T-helper 22 cell (primary cell): ENCODE measurements around the gene MYBBP1A.
A peak's percentile ranks its signal among the peaks of the same experiment; 100 is the strongest.

Experiments used
- DNase-seq: peaks from one replicate; pipeline ENCODE4 v3.0.0-alpha.2; 2020; ENCODE audit warnings: low read depth

MYBBP1A gene

DNA sequence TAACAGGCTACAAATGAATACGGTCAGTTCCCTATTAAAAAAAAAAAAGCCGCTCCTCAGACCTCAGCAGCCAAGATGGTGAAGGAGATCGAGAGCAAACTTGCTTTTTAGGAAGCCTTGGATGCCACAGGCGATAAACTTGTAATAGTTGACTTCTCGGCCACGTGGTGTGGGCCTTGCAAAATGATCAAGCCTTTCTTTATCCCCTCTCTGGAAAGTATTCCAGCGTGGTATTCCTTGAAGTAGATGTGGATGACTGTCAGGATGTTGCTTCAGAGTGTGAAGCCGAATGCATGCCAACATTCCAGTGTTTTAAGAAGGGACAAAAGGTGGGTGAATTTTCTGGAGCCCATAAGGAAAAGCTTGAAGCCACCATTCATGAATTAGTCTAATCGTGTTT lies 16.9 kb upstream of the MYBBP1A start:
- no peak for DNase-seq

DNA sequence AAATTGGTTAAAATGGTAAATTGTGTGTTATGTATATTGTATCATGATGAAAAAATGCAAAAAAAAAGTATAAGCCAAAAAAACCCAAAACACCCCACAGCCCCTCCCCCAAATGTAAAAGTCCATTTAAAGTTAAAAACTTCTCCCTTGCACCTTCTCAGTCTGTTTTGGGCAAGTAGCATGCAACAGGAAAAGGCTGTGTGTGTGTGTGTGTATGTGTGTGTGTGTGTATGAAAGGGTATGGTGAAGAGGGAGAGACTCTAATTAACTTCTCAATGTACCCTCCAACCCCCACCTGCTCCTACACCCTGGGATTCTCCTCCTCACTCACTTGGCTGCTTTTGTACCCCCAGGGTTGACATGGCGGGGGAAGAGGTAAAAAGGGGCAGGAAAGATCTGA lies 14.4 kb upstream of the MYBBP1A start:
- DNase-seq: no peak

GRCh38 chr17:4566785-4567184 lies 11.6 kb upstream of the MYBBP1A start:
- DNase-seq: no peak

DNA sequence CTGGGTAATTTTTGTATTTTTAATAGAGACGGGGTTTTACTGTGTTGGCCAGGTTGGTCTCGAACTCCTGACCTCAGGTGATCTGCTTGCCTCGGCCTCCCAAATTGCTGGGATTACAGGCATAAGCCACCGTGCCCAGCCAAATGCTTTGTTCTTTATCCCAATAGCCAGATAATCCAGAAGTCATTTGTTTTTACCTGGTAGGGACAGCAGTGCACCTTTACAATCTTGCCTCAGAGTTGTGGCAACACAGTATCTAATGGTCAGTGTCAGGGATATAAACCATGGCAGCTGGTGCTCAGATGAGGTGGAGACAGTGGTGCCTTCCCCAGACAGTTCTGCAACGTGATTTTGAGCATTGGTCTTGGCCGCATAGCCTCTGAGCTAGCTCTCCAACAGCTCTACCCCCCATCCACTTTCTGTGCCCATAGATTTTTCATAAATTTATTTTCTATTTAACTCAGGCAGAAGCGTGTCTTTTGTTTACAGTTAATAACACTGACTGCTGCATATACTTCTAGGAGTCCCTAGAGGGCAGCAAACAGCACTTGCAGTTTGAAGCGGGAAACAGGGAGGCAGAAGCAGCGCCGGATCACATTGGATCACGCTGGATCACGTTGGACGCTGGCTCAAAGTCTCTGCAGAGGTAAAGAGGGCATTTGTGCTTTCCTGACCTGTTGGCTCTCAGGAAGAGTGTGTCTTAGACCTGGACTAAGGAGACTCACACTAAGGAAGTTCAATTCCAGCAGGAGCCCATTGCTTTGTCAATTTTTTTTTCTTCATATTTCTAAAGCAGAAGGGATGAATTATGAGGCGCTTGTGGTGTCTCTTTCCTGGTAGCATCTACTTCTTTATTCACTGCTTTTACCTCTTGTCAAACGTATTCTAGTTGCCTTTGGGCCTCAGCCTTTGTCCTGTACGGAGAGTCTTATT lies 10.3 kb upstream of the MYBBP1A start:
- DNase-seq: peak; percentile 21

DNA sequence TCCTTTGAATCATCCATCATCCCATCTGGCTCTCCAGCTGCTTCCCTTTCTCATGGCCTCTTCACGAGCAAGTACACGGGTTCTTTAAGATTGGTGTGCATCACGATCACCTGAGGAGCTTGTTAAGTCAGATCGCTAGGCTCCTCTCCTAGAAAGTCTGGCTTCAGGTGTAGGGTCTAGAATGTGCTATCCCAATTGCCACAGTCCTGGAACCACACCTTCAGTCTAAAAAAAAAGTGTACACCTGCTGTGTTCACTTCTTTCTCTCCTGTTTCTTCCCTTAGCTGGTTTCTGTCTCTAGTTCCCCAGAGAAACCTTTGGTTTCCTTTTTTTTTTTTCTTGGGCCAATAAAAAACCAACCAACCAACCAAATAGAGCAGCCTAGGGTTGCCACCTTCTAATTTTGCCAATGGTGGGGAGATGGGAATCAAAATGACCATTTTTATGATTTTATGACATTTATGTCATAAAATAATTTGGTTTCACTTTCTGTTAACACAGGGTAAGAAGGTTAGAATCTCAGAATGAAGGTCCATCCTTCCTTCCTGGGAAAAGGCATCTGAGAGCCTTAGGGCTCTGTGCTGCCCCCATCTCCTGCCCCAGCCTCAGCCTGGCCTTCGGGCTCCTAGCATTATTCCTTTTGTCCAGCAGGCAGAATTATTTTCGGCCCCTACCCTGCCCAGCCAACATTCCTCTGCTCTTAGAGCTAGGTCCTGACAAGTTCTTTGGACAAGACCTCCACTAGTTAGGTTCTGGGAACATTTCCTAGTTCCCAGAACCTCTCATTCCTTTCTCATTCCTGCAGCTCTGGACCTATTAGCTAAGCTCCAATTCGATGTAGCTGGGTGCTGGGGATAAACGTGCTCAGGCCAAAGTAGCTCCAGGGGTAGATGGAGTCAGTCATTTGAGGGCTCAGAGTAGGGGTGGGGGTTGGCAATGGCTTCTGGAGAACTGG lies 7.1 kb upstream of the MYBBP1A start:
- no peak for DNase-seq

GRCh38 chr17:4560837-4561256 lies 5.7 kb upstream of the MYBBP1A start:
- DNase-seq: no peak

- no peak for DNase-seq
Measured at GRCh38 chr17:4560421-4560820, 5.2 kb upstream of the MYBBP1A start, which contains the start of gene GGT6. TSS of gene GGT6 (minus strand) at chr17:4560577. CDS start at chr17:4560521, 56 bp downstream.

DNA sequence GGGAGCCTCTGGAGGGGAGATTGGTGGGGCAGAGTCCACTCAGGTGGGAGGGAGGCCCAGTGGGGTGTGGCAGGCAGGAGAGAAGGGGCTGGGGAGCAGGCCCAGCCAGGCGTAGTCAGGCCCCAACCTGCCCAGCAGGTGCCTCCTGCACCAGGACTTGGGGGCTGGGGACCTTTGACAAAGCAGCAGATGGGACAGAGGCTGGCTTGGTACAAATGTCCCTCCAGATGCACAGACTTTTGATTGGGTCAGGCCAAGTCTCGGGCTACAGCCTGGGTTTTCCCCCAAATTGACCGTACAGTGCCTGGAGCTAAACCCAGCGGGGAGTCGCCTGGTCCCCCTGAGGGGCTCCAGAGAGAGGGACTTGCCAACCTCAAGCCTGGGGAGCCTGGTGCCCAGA lies 4.8 kb upstream of the MYBBP1A start:
- no peak for DNase-seq

DNA sequence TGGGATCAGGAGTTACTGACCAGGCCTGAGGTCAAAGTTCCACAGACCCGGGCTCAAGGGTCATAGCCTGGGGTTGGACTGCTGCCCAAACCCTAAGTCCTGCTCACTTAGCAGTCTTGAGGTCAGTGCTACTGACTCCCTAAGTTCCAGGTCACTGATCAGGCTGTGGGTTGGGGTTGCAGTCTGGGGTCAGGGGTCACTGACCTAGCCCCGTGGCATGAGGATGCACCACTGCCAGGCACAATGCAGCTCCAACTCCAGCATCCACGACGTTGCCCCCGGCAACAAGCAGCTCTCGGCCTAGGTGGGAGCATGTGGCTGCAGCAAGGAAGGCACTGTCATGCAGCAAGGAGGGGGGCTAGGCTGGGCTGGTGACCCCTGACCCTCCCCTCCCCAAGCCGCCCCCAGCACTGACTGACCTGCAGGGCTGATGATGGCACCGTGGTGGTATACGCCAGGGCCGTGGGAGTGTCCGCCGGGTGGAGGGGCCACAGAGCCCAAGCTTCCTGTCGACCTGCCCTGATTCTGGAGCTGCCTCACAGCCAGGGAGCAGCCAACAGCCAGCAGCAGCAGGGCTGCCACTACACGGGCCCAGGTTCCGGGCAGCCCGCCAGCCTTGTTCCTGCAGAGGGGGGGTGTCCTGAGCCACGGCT lies 4.1 kb upstream of the MYBBP1A start:
- DNase-seq: no peak

DNA sequence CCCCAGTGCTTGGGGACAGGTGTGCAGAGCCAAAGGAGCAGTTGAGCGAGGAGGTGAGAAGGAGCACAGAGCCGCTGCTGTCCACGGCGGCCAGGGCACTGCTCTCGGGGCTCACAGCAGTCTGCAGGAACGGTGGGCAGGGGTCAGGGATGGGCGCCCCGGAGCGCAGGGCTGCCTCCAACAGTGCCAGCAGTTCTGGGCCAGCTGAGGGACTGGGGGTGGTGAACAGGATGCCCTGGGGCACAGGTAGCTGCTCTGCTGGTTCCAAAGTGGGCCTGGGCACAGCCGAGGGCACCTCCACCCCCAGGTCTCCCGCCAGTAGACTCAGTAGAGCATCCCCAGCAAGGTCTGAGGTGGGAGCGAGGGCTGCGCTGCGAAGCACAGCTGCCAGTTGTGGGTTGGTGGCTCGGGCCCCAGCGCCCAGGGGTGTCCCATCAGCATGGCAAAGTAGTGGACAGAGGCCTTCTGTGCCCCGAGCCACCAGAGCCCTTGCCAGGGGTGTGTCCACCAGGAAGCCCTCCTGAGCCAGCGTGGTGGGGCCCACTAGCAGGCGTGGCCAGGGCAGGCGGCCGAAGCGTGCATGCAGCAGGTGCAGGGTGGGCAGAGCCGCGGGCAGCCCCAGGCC lies 3.3 kb upstream of the MYBBP1A start:
- DNase-seq: no peak

- no peak for DNase-seq
Measured at GRCh38 chr17:4557626-4558346, 2.6 kb upstream of the MYBBP1A start.

DNA sequence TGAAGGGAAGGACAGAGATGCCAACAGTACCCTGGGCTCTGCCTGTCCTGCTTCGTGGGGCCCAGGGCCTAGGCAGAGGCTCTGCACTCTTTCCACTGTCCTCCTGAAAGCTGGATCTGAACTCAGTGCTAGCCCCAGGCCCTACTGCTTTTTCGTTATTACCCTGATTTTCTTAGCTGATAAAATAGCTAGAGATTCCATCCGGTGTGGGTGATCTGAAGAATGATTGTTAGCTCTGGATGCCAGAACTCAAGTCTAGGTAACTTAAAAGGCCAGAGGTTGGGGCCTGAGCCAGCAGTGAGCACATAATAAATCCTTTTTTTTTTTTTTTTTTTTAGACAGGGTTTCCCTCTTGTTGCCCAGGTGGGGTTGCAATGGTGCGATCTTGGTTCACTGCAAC lies 1.8 kb upstream of the MYBBP1A start:
- no peak for DNase-seq

GRCh38 chr17:4555873-4556759 lies 932 bp upstream of the MYBBP1A start:
- DNase-seq: no peak

DNA sequence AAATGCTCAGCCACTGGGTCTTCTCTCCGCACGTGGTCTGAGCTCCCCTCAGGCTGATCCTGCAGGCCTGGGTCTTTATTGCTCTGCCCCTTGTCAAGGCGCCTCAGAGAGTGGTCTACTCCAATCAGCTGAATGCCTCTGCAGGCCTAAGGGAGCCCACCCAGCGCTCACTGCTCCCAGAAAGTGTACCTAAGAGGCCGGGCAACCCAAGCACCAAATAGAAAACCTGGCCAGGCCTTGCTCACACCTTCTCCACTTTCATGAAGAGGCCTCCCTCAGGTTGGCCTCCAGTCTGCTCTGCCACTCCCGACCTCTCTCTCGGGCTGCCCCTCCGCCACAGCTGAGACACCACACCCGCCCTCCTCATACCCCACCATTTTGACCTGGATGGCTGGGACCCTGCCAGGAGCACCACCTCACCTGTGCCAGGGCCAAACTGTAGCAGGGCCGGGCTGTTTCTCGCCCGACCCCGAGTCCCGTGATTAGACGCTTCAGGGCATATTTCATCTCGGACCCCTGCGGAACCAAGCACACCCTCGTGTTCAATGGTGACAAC lies 665 bp downstream of the MYBBP1A start:
- no peak for DNase-seq

DNA sequence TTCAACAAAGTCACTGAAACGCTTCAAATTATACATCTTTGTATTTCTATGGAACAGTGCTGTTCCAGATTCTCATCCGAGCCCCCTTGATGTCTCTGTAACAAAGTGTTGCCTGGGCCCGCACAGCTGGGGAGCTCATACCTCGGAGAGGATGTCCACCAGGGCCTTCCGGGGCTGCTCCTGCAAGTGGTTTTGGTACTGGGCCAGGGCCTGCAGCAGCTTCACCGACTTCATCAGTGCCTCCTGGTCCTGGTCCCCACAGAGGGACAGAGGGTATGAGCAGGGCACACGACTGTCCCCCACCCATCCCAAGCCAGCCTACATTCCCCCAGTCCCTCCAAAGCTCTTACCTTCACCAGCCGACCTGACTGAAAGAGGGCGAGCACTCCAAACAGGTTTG lies 1.5 kb downstream of the MYBBP1A start:
- DNase-seq: no peak

- no peak for DNase-seq
Measured at GRCh38 chr17:4551796-4552525, 3.2 kb downstream of the MYBBP1A start.

- DNase-seq: no peak
Measured at GRCh38 chr17:4551141-4551540, 4.0 kb downstream of the MYBBP1A start.

- DNase-seq: no peak
Measured at GRCh38 chr17:4550534-4551039, 4.6 kb downstream of the MYBBP1A start.
